Body of pancreas (tissue), 4 donors: ENCODE data around the gene KLLN. TPM values are rescaled to one million over a fixed set of nuclear protein-coding genes. Genes with fewer than 3 reads are reported as not detected.
A peak's percentile ranks its signal among the peaks of the same experiment; 100 is the strongest.

Source experiments
- ATAC-seq: fragments of 150-250 bp; one replicate; pipeline ENCODE4 v1.9.1; 2016
- DNase-seq, 4 donors: peaks; one replicate each; pipeline ENCODE4 v3.0.0-alpha.2; 2019
- H3K27ac ChIP-seq, 4 donors: fragments of 200-600 bp; sonication (generic); 1 replicate in 3 of 4; 2 replicates in 1 of 4; pipeline versions ENCODE4 v1.5.1 to v1.6.1; 2016 to 2019; ENCODE audit warnings: mild to moderate bottlenecking in 1 of 4, mixed read lengths in 1 of 4, moderate library complexity in 1 of 4
- H3K27me3 ChIP-seq, 2 donors: fragments of 200-600 bp; sonication (generic); one replicate each; pipeline ENCODE4 v1.6.0; 2016; ENCODE audit warnings: mild to moderate bottlenecking in 1 of 2
- H3K36me3 ChIP-seq, 2 donors: fragments of 200-600 bp; sonication (generic); replicated peaks in 1 of 2; 2 replicates each; pipeline ENCODE4 v1.5.1; 2016; ENCODE audit warnings: low read depth in 2 of 2; ENCODE audit not compliant: insufficient read depth in 1 of 2
- H3K4me1 ChIP-seq: fragments of 200-600 bp; sonication (generic); one replicate; pipeline ENCODE4 v1.6.0; 2016
- H3K4me3 ChIP-seq, 2 donors: fragments of 200-600 bp; sonication (generic); 1 replicate in 1 of 2; 2 replicates in 1 of 2; pipeline ENCODE4 v1.5.1; 2016 to 2019
- H3K9me3 ChIP-seq, 3 donors: fragments of 200-600 bp; sonication (generic); 1 replicate in 2 of 3; 2 replicates in 1 of 3; pipeline ENCODE4 v1.5.1; 2016
- CTCF ChIP-seq, 7 experiments: fragments of 450-650 bp in 4 of 7; fragments of 200-600 bp in 3 of 7; sonication (generic) in 3 of 7; IDR thresholded peaks; one replicate each; pipeline ENCODE4 v1.5.1; 2016 to 2019; ENCODE audit warnings: antibody characterized with exemption in 7 of 7
- POLR2A ChIP-seq, 3 donors: fragments of 450-650 bp; IDR thresholded peaks; one replicate each; pipeline ENCODE4 v1.6.1; 2016; ENCODE audit warnings: antibody characterized with exemption in 3 of 3, mild to moderate bottlenecking in 2 of 3
- WGBS, 2 donors: methylation state at CpG; one replicate each; pipeline ENCODE4 v1.1.5; 2017; 5-methylcytosine and 5-hydroxymethylcytosine counted together
- intact Hi-C: fragments of 100-400 bp; cut with DNase I; formaldehyde crosslinking; loops from one replicate; pipeline ENCODE4 v1.15.1; 2023
- total RNA-seq, 2 donors: library from RNA; depleted of rRNA; stranded (reverse); fragments of >200 nt; gene quantifications; one replicate each; pipeline ENCODE4 v1.1.0, GENCODE V29; 2016

The KLLN gene
- total RNA-seq, 2 donors from 2014 or later = 0.78 to 0.99 TPM

GRCh38 chr10:87819289-87819585 is 44.1 kb downstream of the KLLN start:
- no peaks in the 10 kb centered on the region for H3K36me3 ChIP-seq
- DNase-seq (no peak), ATAC-seq (no peak)
- intact Hi-C loops = no loop called here
- WGBS, 2 donors = 83% methylated on average over 6 of the region's 6 CpGs
- no peak overlapping the region for H3K27ac ChIP-seq
- no peak overlapping the region for H3K4me3 ChIP-seq
- no peak for TF ChIP-seq CTCF (IDR thresholded peaks at IDR 0.05)
- no peak for TF ChIP-seq POLR2A (IDR thresholded peaks at IDR 0.05)
- H3K27me3 ChIP-seq = no peaks in the 10 kb centered on the region
- no peaks in the 10 kb centered on the region for H3K9me3 ChIP-seq
- peaks cover 25% of the 10 kb centered on the region for H3K4me1 ChIP-seq

GRCh38 chr10:87818505-87819288 is 44.6 kb downstream of the KLLN start:
- H3K36me3 ChIP-seq = no peaks in the 10 kb centered on the region
- ATAC-seq (peak; percentile 38), DNase-seq (peak; percentile 30 to 52 (median 36))
- no peaks in the 10 kb centered on the region for H3K9me3 ChIP-seq
- peak overlapping the region; percentile 71 to 88 for H3K4me3 ChIP-seq
- WGBS, 2 donors = 8 to 14% methylated on average over 29 of the region's 29 CpGs
- H3K27ac ChIP-seq = peak overlapping the region; percentile 76 to 91 (median 86)
- peaks cover 25% of the 10 kb centered on the region for H3K4me1 ChIP-seq
- TF ChIP-seq POLR2A (IDR thresholded peaks at IDR 0.05) (no peak), CTCF (IDR thresholded peaks at IDR 0.05) (peak in 1 of 7 experiments; percentile 13)
- intact Hi-C loops = no loop called here
- H3K27me3 ChIP-seq = no peaks in the 10 kb centered on the region

- WGBS, 2 donors = 0% methylated on average over 32 to 60 of the region's 60 CpGs
- H3K27me3 ChIP-seq = no peaks in the 10 kb centered on the region
- peak within 1 kb of the TSS; percentile 76 to 91 (median 86) for H3K27ac ChIP-seq
- ATAC-seq (peak; percentile 98), DNase-seq (peak; percentile 85 to 87 (median 86))
- no peaks in the 10 kb centered on the region for H3K9me3 ChIP-seq
- no peaks in the 10 kb centered on the region for H3K36me3 ChIP-seq
- TF ChIP-seq POLR2A (IDR thresholded peaks at IDR 0.05) (peak; percentile 62 to 87 (median 80)), CTCF (IDR thresholded peaks at IDR 0.05) (peak in 3 of 7 experiments; percentile 32 to 40 (median 35))
- peaks cover 25% of the 10 kb centered on the region for H3K4me1 ChIP-seq
- intact Hi-C loops = no loop called here
- peak within 1 kb of the TSS; percentile 71 to 88 for H3K4me3 ChIP-seq
Observed at GRCh38 chr10:87817609-87818504, 45.5 kb downstream of the KLLN start, which contains the start of gene ATAD1. Gene ATAD1, minus strand, starts transcription at chr10:87818226. Its CDS starts 3,627 bp downstream, at chr10:87814599.

GRCh38 chr10:87816898-87817608 is 46.3 kb downstream of the KLLN start:
- no peak for ATAC-seq
- Histone ChIP-seq H3K27me3 (no peaks in the 10 kb centered on the region), H3K27ac (peak overlapping the region in 3 of 4 donors; percentile 85 to 91 (median 88)), H3K9me3 (no peaks in the 10 kb centered on the region), H3K4me3 (peak overlapping the region; percentile 71 to 88), H3K4me1 (peaks cover 25% of the 10 kb centered on the region), H3K36me3 (no peaks in the 10 kb centered on the region)
- DNase-seq = no peak
- TF ChIP-seq CTCF (IDR thresholded peaks at IDR 0.05) (no peak), POLR2A (IDR thresholded peaks at IDR 0.05) (no peak)
- WGBS, 2 donors = 10 to 18% methylated on average over 10 of the region's 10 CpGs
- intact Hi-C loops = no loop called here
